ENCODE results near the gene CDKN2B-AS1.

The CDKN2B-AS1 gene

DNA sequence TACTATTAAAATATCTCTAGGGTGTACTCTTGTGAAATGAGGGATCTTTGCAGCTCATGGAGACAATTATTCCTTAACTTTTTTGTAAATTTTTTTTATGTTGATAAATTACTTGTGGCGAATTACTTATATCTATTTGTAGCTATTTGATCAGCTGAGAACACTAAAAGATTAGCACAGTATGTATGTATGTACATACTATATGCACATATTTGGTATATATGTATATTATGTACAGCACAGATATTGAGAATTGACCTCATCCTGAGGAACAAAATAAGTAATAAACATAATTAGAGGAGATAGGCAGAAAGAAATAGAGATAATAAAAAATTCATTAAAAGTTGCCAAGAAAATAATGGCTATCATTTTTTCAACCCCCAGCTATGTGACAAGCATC, 12.2 kb upstream of the CDKN2B-AS1 start:
- in situ Hi-C loops (cut with MboI; ENCODE audit: low sequenced_read_pairs) = no loop called here

DNA sequence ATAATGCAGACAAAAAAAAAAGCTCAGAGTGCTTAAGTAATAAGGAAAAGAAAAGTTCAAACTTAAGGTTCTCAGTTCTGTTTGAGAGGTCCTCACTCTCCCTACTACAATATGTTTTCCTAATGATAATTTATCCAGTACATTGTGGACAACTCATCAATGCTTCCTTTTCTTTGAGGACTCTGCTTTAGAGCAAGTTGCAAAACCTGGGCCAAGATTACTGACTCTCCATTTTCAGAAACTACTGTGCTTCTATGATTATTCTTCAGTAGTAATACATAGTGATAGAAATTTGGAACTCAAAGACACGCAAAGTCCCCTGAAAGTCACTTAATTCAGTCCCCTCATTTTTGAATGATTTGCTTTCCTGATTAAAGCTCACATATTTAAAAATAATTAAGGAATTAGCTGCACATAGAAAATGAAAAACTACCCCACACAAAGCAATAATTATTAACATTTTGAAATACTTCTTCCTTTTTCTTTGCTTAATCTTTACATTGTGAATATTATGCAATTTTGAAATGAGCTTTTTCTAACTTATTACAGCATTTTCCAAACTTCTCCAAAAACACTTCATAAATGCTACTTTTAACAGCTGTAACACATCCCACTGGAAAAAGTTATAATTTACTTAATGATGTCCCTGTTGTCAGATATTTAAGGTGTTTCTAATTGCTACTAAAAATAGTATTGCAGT, 11.6 kb upstream of the CDKN2B-AS1 start:
- in situ Hi-C loops (cut with MboI; ENCODE audit: low sequenced_read_pairs) = no loop called here

DNA sequence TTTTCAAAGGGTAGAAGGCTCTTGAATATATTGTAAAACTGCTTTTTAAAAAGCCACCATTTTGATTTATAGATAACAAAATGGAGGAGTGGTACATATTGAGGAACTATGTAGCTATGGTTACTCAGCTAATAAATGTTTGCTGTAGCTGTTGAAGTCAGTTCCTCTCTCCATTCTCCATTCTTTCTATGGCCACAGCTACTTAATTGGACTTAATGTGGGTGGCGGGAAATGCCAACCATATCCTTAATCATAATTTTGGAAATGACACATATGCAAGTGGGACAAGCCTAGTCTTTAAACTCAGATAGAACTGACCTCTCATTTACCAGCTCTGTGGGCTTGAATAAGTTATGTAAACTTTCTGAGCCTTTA, 11.0 kb upstream of the CDKN2B-AS1 start:
- in situ Hi-C loops (cut with MboI; ENCODE audit: low sequenced_read_pairs) = no loop called here

DNA sequence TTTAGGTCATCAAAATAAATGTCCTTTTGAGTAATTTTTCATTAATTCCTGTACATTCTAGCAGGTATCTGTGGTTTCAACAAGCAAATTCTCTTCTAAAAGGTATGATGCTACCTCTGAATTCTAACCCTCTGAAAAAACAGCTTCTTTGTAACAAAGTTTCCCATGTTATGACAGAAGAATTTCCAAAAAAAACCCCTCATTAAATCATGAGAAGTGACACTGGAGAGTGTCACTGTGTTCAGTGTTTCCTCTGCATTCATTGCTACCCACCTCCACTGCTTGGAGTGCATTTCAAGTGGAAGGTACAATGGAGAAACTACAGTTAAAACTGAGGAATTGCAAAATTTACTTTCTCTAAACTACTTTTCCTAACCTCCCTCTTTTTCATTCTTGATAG, 10.5 kb upstream of the CDKN2B-AS1 start:
- in situ Hi-C loops (cut with MboI; ENCODE audit: low sequenced_read_pairs) = no loop called here

DNA sequence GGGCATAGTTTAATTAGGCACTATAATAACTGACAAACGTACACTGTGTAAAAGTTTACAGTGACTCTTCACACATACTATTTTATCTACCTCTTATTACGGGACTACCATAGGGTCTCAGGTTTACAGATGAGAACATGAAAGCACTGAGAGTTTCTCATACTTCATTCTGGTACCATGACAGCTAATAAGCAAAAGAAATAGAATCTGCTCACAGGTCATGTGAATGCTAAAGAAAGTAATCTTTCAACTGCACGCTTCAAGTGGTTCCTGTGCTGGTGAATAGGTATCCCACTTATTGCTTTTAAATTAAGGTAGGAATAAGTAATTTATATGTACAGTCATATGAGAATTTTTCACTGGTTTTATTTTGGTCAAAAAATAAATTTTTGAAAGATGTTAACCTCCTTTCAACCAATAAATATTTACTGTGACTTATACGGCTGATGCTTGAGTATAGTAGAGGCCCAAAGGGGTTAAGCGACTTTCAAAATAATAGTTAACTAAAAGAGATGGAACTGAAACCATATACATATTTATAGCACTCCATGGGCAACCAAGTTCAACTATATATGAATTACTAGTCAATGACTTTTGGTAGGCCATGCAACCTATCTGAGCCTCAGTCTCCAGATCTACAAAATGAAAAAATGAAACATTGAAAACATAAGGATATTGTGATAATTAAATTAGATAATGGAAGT, 8.5 kb upstream of the CDKN2B-AS1 start:
- in situ Hi-C loops (cut with MboI; ENCODE audit: low sequenced_read_pairs) = no loop called here

DNA sequence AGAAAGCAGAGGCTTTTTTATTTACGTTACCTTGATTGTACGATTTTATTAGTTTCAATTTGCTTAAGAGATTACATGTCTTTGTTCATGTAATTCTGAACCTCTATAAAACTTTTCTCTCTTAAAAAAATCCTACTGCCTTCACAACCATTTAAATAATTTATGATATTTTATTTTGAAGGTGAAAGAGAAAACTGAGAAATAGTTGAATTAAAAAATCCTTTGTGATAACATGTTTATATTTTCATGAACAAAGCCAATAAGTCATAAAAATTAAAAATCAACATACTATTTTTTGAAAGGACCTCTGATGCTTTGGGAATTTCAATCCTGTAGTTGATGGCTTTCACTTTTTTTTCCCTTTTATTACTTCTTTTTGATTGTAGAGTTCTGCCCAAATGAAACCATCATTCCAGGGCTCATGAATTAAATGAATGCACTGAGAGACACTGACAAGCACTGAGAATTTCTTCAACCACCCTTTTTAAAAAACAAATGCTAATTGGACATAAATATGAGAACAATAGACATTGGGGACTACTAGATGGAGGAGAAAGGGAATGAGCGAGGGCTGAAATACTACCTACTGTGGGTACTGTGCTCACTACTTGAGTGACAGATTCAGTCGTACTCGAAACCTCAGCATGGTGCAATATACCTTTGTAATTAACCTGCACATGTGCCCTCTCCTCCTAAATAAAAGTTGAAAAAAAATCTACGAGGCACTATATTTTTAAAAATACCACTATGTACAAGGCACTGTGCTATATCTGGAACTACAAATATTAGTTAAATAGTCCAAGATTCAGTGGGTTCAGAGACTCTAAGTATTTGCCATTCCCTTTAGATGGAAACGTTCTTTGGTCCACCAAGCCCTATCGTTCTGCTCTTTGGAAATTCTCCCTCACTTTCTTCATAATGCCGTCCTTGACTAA, 6.3 kb upstream of the CDKN2B-AS1 start:
- in situ Hi-C loops (cut with MboI; ENCODE audit: low sequenced_read_pairs) = no loop called here

DNA sequence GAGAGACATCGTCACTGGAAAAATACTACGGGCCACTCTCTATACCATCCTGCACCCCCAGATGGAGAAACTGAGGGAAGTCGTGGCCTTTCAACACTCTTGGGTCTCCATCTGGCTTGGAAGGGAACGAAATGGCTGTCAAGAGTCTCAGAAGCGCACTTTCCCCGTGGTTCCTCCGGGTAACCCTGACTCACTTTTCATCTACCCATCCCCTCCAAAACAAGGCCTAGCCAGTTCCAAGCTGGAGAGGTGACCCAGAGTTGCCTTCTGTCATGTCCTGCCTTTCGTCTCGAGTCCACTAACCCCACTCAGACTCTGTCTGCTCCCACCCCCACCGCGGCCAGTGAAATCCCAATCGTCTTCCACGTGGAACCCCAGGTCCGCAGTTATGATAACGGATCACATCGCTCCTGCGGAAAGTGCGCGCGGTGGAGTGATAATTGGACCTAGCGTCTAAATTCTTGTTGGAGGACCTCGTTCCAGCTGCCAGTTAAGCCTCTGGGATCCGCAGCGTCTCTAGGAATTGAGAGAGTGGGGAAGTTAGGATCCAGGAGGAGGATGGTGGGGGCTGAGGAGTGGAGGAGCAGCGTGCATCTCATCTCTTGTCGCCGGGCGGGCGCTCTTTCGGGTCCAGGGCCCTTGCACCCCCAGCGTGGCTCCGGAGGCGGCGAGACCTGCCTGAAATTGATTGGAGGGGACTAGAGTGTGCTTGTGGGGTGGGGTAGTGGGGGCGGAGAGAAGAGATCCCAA, 5.0 kb upstream of the CDKN2B-AS1 start:
- in situ Hi-C loops (cut with MboI; ENCODE audit: low sequenced_read_pairs) = no loop called here

DNA sequence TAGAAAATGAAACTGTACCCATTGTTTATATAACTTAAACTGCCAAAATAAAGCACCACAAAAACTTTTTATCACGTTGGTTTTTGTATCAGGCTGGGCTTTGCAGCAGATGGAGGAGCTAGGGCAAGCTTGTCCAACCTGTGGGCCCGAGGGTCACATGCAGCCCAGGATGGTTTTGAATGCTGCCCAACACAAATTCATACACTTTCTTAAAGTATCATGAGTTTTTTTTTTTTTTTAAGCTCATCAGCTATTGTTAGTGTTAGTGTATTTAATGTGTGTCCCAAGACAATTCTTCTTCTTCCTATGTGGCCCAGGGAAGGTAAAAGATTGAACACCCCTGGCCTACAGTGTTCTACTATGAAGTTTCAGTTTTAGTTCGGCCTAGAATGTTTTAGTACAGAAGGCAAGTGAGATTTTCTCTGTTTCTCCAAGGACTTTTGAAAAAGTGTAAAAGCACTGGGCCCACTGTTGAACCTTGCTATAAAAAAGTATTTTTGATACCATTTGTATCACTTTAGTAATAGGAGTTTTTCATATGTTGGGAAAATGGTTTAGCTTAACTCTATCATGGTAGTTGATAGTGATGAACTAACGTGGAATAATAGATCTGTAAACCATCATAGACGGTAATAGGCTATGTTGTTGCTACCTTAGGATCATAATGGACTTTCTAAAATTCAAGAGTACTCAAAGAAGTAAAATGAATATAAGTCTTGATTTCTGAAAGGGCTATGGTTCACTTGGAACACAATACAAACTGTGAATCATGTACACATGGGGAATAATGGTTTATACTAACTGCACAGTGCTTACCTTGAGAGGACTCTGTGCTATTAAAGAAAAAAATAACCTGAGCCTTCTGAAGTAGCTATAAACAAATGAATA, 3.3 kb upstream of the CDKN2B-AS1 start:
- in situ Hi-C loops (cut with MboI; ENCODE audit: low sequenced_read_pairs) = no loop called here

DNA sequence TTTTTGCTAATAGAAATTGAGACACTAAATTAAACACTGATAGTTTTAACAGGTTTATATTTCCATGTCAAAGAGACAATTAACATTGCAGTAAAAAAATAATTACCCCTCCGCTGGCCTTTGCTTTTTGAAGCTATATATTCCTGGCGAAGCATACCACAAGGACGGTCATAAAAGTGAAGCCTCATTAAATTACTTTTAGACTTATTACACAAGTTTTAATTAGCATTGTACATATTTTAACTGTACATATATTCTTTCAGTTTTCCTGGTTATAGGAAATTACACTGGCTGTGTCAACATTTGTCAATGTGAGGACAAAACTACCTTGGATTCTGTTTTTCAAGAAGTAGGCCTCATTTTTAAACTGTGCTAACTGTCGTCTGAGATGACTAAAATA, 1.6 kb upstream of the CDKN2B-AS1 start:
- in situ Hi-C loops (cut with MboI; ENCODE audit: low sequenced_read_pairs) = no loop called here

DNA sequence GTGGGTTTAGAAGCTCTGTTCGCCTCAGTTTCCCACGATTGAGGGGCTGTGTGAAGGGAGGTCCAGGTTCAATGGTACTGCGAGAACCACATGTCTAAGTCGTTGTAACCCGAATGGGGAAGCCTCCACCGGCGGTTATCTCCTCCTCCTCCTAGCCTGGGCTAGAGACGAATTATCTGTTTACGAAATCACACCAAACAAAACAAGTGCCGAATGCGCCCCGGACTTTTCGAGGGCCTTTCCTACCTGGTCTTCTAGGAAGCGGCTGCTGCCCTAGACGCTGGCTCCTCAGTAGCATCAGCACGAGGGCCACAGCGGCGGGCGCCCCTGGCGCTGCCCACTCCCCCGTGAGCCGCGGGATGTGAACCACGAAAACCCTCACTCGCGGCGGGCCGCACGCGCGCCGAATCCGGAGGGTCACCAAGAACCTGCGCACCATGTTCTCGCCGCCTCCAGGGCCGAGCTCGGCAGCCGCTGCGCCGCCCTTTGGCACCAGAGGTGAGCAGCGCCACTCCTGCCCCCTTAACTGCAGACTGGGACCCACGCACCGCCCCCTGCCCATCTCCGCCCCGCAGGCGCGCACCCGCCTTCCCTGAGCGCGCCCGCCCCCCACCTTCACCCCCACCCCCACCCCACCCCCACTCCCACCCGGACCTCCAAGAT, 567 bp upstream of the CDKN2B-AS1 start, which contains the start of gene CDKN2A:
CDKN2A (minus strand) TSS at position 500 of the 663 bp plus-strand sequence.
- in situ Hi-C loops (cut with MboI; ENCODE audit: low sequenced_read_pairs) = no loop called here

DNA sequence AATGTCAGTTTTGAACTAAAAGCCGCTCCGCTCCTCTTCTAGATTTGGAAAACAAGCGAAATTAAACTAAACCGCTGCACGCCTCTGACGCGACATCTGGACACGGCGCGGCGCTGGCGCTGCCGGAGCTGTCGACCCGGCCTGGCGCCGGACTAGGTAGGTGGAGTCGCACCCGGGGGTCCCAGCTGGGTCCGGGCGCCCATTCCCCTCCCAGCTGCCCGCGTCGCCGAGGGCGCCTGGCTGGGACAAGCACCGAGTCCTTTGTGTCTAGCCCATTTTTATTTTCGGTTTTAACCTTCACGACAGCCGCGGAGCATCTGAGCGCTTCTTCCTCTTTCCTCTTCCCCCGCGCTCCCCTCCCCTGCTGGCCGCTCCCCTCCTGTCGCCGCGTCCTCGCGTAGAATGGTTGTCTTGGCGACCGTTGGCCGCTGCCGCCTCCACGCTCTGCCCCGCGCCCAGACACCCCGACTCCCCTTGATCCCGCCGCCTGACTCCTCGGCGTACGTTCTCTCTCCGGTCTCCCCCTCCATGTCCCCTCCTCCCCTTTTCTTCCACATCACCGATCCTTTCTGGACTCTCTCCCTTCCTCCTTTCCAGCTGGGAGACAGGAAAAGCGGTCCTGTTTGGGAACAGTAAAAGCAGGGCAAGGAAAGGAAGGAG, 545 bp downstream of the CDKN2B-AS1 start:
- in situ Hi-C loops (cut with MboI; ENCODE audit: low sequenced_read_pairs) = no loop called here

DNA sequence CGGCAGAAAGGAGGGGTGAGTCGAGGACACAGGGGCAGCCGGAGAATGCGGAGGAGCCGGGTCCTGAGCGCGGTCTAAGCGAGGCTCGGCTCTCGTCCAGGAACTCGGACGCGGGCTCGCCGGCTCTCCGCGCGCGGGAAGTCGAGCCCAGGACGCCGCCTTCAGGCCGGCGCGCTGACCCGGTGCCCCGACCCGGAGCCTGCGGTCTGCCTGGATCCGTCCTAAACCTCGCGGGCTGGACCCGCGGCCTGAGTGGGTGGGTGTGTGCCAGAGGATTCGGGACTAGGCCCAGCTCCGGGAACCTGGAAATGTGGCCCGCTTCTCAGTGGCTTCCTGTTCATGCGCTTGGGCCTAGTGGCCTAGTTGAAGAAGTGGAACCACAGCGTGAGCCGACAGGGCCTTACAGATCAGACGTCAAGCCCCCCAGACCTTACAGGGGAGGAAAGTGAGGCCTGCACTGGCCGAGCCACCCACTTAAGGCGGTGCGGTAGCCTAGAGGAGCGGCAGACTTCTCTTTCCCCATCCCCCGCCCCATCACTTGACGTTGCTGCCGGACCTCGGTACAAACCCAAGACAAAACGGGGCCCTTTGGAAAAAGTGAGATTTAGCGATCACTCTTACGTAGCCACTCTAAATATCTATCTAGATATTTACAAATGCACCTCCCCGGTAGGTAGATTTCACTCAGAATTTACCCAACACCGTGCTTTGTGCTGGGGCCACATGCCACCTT, 1.2 kb downstream of the CDKN2B-AS1 start:
- in situ Hi-C loops (cut with MboI; ENCODE audit: low sequenced_read_pairs) = no loop called here

DNA sequence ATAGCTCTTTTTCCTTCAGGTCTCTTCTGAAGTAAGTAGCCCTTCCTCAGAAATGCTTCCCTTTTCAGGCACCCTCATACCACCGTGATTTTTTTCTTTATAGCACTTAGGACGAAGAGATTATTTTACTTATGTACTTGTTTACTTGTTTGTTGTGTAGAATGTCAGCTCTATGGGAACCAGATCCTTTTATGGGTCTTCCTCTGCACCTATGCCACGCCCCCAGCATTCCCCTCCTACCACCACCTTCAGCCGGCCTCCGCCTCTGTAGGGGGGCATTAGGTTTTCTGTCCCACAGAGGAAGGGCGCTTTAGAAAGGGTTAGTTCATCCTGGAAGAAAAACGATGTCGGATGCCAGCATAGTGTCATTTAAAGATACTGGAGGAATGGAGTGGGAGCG, 1.8 kb downstream of the CDKN2B-AS1 start:
- in situ Hi-C loops (cut with MboI; ENCODE audit: low sequenced_read_pairs) = no loop called here

DNA sequence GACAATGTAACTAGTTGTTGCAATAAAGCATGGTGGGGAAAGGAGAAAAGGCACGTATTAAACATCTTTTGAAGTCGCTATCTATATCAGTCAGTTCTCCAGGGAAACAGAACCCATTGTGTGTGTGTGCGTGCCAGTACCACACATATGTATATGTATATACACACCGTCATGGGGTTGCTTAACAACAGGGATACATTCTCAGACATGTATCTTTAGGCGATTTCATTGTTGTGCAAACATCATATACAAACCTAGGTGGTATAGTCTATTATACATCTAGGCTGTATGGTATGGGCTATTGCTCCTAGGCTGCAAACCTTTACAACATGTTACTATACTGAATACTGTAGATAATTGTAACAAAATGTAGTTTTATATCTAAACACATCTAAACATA, 2.3 kb downstream of the CDKN2B-AS1 start:
- in situ Hi-C loops (cut with MboI; ENCODE audit: low sequenced_read_pairs) = no loop called here

DNA sequence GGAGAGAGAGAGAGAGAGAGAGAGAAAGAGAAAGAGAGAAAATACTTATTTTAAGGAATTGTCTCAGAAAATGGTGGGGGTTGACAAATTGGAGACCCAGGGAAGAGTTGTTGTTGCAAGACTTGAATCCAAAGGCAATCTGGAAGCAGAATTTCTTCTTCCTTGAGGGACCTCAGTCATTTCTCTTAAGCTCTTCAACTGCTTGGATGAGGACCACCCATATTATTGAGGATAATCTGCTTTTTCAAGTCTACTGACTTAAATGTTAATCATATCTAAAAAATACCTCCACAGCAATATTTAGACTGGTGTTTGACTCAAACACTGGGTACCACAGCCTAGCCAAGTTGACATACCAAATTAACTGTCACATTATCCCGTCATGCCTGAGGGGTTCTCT, 2.9 kb downstream of the CDKN2B-AS1 start:
- in situ Hi-C loops (cut with MboI; ENCODE audit: low sequenced_read_pairs) = no loop called here

DNA sequence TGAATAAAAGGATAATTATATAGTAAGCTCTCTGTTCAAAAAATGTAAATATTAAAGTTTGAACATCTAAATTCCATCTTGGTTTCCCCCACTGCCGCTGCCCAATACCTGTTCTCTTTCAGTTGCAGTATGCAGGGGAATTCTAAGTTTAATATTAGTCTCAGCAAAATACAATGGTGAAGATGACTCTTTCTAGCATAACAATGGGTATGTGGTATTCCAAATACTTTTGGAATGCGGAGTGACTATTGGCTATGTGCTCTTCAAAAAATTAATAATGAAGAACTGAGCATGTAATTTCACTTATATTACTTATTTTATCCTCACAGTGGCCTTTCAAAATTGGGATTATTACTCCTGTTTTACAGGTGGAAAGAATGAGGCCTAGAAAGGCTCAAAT, 3.4 kb downstream of the CDKN2B-AS1 start:
- in situ Hi-C loops (cut with MboI; ENCODE audit: low sequenced_read_pairs) = no loop called here

DNA sequence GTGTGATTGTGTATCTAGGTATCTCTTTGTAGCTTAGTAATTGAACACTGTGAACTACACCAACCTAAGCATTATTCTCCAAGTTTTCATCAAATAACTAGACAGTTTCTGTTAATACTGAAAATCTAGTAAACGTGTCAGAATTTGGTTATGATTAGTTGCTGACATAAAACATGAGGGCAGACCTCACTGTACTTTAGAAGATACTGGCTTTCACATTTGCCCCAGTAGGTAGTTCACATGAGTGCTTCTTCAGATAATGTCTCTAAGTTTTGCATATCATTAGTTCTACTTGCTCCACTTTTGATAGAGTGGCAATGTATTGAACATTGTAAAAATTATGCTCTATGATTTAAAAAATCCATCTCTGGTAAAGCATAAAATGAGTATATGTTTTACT, 7.4 kb downstream of the CDKN2B-AS1 start:
- in situ Hi-C loops (cut with MboI; ENCODE audit: low sequenced_read_pairs) = loop anchor here (25.0 kb wide), 1 partner anchor 190 kb away; the partner anchor contains the start of gene MTAP

Measured in HL-60/S4 (cell line).